ENCODE data around the gene TMBIM4.

TMBIM4 gene

DNA sequence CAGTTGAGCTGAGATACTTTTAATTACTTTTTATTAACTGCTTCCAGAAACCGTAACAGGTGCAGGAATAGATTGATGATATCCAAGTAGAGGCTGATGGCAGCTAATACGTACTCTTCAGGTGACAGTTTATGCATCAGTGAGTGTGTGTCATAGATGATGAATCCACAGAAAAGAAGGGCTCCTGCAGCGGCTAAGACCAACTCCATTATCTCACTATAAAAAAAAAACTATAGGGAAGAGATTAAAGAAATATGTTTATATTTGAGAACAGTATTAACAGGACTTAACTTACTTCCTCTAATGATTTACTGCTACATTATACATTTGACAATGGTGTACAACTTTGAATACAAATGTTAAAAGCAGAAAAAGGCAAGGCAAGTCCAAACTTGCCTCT, 31.9 kb downstream of the TMBIM4 start:
- DNase-seq: no peak

GRCh38 chr12:66132408-66132807, 37.4 kb downstream of the TMBIM4 start:
- DNase-seq: no peak

DNA sequence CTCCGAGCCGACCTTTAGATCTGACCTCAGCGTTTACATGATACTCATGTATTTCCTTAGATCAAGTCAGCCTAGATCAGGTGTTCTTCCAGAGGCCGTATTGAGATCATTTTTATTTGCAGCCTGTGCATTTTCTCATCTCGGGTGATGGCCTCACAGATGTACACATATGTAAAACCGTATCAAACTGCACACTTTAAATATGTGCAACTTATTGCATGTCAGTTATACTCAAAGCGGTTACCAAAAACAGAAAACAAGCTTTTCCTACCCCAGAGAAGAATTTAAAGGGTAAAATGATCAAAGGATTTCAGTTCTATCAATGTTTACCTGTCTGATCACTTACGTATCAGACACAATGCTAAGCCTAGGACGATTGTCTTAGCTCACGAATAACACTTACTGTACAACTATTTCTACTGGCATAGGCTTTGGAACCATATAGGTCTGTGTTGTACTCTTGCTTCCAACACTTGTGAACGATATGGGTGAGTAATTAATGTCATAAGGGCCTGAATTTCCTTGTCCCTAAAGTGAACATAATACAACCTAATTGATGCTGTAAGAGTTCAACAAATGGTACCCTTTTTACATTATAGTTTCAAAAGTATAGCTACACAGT, 38.6 kb downstream of the TMBIM4 start:
- no peak for DNase-seq

- peak; percentile 87 for DNase-seq
Observed at GRCh38 chr12:66130267-66131066, 39.3 kb downstream of the TMBIM4 start, which contains the start of gene LLPH. LLPH (minus strand) TSS chr12:66130750; CDS start chr12:66129106, 1,644 bp downstream.

- no peak for DNase-seq
Observed at GRCh38 chr12:66129934-66130266, 39.9 kb downstream of the TMBIM4 start.

GRCh38 chr12:66127650-66128049, 42.1 kb downstream of the TMBIM4 start:
- DNase-seq: no peak

DNA sequence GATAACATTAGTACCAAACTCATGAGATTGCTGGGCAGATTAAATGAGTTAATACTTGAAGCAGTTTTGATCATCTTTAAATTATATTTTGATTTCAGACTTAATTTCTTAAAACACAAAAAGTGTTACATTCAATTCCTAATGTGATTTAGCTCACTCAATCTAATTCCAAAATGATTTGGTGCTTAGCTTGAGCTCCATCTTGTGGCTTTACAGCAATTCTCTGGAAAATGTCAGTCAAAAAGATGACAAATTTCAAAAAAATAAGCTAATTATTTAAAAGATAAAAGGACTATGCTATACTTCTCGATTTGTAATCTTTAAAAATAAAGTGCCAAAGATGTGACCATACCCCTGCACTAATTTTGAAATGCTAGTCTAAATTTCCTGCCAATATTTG, 49.3 kb downstream of the TMBIM4 start:
- DNase-seq: no peak

GRCh38 chr12:66119870-66120241, 49.9 kb downstream of the TMBIM4 start:
- DNase-seq: no peak

GRCh38 chr12:66119229-66119869, 50.4 kb downstream of the TMBIM4 start:
- DNase-seq: no peak

DNA sequence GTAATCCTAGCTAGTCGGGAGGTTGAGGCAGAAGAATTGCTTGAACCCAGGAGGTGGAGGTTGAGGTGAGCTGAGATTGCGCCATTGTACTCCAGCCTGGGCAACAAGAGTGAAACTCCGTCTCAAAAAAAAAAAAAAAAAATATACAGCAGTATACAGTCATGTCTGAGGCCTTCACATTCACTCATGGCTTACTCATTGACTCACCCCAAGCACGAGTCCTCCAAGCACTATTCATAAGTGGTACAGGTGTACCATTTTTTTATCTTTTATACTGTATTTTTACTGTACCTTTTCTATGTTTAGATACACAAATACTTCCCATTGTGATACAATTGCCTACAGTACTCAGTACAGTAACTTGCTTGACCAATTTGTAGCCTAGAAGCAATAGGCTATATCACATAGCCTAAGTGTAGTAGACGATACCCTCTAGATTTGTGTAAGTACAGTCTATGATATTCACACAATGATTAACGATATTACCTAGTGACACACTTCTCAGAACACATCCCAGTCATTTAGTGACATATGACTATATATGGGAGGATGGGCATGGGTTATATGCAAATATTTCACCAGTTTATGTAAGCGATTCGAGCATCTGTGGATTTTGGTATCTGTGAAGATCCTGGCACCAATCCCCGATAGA, 51.4 kb downstream of the TMBIM4 start:
- DNase-seq: no peak

DNA sequence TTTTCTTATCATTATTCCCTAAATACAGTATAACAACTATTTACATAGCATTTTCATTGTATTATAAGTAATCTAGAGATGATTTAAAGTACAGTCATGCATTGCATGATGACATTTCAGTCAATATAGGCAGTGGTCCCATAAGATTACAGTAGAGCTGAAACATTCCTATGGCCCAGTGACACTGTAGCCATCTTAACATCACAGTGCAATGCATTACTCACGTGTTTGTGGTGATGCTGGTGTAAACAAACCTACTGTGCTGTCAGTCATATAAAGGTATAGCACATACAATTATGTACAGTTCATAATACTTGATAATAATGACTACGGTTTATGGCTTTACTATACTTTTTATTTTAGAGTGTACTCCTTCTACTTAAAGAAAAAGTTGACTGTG, 52.6 kb downstream of the TMBIM4 start:
- no peak for DNase-seq

GRCh38 chr12:66115071-66115600, 54.7 kb downstream of the TMBIM4 start:
- no peak for DNase-seq

GRCh38 chr12:66113471-66113870, 56.3 kb downstream of the TMBIM4 start:
- DNase-seq: no peak

GRCh38 chr12:66111605-66112004, 58.2 kb downstream of the TMBIM4 start:
- DNase-seq: no peak

- no peak for DNase-seq
Observed at GRCh38 chr12:66109056-66109455, 60.7 kb downstream of the TMBIM4 start.

DNA sequence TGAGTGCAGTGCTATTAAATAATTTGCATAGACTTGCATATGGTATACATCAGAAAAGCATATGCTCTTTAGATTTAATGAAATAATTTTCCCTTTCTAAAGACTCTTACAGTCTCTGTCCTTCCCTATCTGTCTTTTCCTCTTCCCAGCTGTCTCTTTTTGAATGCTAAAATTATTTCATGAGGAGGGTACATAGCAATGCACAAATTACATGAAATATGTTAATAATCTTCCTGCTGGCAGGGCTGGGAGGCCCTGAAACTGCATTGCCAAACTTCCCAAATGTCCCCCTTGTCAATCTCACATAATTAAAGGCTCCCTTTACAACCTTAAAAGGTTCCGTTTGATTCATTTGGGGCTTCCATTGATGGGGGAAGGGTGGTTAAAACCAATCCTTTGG, 61.4 kb downstream of the TMBIM4 start:
- no peak for DNase-seq

DNA sequence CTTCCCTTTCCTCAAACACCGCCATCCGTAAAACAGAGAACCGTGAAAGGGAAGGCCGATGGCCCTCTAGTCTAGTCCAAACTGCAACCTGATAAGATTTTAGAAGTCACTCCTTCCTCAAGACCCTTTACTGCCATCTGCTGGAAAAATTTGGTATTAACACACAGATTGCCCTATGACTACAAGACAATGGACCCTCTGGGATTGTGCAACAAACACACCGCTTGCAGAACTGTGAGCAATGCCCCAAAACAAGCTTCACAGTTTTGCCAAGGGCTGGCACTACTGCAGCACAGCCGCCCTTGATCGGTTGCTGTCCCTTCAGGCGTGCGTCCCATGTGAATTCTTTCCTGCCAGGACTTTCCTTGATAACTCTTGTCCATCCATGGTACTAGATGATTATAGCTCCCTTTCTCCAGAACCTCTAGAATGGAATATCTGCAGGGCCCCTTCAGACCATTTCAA, 62.3 kb downstream of the TMBIM4 start:
- DNase-seq: peak; percentile 81

- DNase-seq: no peak
Observed at GRCh38 chr12:66103016-66103913, 66.5 kb downstream of the TMBIM4 start.

DNA sequence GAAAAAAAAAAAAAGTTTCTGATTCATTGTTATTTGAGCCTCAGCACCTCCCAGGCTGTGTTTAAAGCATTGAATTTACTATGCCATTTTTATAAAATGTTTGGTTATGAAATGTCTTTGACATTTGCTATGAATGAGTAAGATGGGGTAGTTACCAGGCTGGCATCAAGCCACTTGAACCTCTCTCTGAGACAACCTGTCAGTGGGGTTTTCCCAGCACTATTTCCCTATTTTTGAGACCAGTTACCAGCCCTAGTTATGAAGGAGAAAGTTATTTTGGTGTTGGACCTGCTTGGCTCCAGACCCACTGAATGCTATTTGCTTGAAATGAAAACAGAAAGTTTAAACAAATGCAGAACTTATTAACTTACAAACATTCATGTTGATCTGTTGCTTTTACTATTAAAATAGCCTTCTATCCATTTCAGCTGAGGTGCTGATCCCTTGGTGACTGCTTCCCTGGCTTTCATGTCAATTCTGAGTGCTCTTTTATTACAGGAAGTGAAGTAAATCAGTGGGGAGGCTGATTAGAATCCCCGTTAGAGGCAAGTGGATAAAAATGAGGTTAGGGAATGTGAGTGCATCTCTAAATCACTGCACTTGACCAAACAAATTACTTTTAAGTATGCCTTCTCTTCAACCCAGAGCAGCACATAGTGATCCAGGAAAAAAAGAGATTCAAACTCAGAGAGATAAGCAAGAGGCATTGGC, 77.1 kb downstream of the TMBIM4 start:
- no peak for DNase-seq

DNA sequence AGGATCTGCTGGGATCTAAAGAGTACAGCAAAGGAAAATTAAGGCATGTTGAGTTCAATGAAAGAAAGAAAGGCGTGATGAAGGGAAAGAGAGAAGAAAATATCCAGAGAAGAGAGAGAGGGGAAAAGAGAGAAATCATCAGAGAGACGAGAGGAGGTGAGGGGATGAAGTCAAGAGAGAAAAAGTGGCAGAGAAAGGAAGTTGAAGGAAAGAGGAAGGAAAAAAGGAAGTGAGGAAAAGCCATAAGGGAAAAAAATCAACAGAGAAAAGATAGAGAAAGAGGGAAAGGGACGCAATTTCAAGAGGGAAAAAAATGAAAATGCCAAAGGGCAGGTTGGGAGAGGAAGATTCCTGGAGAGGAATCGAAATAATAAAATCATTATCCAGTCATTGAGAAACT, 79.6 kb downstream of the TMBIM4 start:
- no peak for DNase-seq

- peak; percentile 48 for DNase-seq
Observed at GRCh38 chr12:66087365-66087943, 82.3 kb downstream of the TMBIM4 start.

Data from CD4-positive, alpha-beta T cell treated with Interleukin-4 for 4 hours (primary cell).